ENCODE results near the gene GFOD1.
A peak's percentile ranks its signal among the peaks of the same experiment; 100 is the strongest.

The GFOD1 gene

GRCh38 chr6:13487122-13488014 is at the start of gene GFOD1:
TSS of gene GFOD1 (minus strand) at chr6:13487600. CDS start at chr6:13486890, 710 bp downstream.
- peak; percentile 70 for DNase-seq

- DNase-seq, result no peak
These were observed 49.6 kb upstream of the GFOD1 start for GRCh38 chr6:13536796-13537526.

- no peak for DNase-seq
These were observed 47.9 kb upstream of the GFOD1 start for GRCh38 chr6:13535306-13535705.

GRCh38 chr6:13534536-13534935 is 47.1 kb upstream of the GFOD1 start:
- DNase-seq, result no peak

GRCh38 chr6:13531956-13532355 is 44.6 kb upstream of the GFOD1 start:
- DNase-seq, result no peak

- DNase-seq, result no peak
These were observed 41.5 kb upstream of the GFOD1 start for GRCh38 chr6:13528777-13529343.

- no peak for DNase-seq
These were observed 40.8 kb upstream of the GFOD1 start for GRCh38 chr6:13528232-13528631.

GRCh38 chr6:13527671-13528056 is 40.3 kb upstream of the GFOD1 start:
- no peak for DNase-seq

- peak; percentile 56 for DNase-seq
These were observed 39.6 kb upstream of the GFOD1 start for GRCh38 chr6:13526727-13527670.

GRCh38 chr6:13526357-13526726 is 38.9 kb upstream of the GFOD1 start:
- no peak for DNase-seq

GRCh38 chr6:13524801-13525508 is 37.6 kb upstream of the GFOD1 start:
- no peak for DNase-seq

- no peak for DNase-seq
These were observed 36.6 kb upstream of the GFOD1 start for GRCh38 chr6:13523826-13524622.

- DNase-seq, result no peak
These were observed 35.3 kb upstream of the GFOD1 start for GRCh38 chr6:13522656-13523055.

GRCh38 chr6:13519839-13520238 is 32.4 kb upstream of the GFOD1 start:
- no peak for DNase-seq

- no peak for DNase-seq
These were observed 29.7 kb upstream of the GFOD1 start for GRCh38 chr6:13517116-13517515.

- DNase-seq, result no peak
These were observed 28.5 kb upstream of the GFOD1 start for GRCh38 chr6:13515912-13516311.

- DNase-seq, result no peak
These were observed 26.5 kb upstream of the GFOD1 start for GRCh38 chr6:13513626-13514502.

GRCh38 chr6:13512900-13513299 is 25.5 kb upstream of the GFOD1 start:
- DNase-seq, result no peak

- no peak for DNase-seq
These were observed 24.7 kb upstream of the GFOD1 start for GRCh38 chr6:13511913-13512717.
